SKM-1 (cell line): Measurements from ENCODE around the gene SNX9.
"Not testable (repeated sequence)": the region's sequence is repeated elsewhere in the genome, so short reads cannot be mapped to it uniquely, and the experiment has no call there.

ENCODE experiments used
- DNase-seq: peaks from one replicate; lab custom pipeline; 2025; ENCODE audit not compliant: unreplicated experiment; lab: John Stamatoyannopoulos, UW

SNX9 gene

GRCh38 chr6:157823001-157823527, at the start of gene SNX9:
Gene SNX9 (plus strand): TSS chr6:157823246. CDS start chr6:157823435, 189 bp downstream.
- DNase-seq = peak; percentile 40

GRCh38 chr6:157773248-157773773, 49.7 kb upstream of the SNX9 start:
- DNase-seq = no peak

DNA sequence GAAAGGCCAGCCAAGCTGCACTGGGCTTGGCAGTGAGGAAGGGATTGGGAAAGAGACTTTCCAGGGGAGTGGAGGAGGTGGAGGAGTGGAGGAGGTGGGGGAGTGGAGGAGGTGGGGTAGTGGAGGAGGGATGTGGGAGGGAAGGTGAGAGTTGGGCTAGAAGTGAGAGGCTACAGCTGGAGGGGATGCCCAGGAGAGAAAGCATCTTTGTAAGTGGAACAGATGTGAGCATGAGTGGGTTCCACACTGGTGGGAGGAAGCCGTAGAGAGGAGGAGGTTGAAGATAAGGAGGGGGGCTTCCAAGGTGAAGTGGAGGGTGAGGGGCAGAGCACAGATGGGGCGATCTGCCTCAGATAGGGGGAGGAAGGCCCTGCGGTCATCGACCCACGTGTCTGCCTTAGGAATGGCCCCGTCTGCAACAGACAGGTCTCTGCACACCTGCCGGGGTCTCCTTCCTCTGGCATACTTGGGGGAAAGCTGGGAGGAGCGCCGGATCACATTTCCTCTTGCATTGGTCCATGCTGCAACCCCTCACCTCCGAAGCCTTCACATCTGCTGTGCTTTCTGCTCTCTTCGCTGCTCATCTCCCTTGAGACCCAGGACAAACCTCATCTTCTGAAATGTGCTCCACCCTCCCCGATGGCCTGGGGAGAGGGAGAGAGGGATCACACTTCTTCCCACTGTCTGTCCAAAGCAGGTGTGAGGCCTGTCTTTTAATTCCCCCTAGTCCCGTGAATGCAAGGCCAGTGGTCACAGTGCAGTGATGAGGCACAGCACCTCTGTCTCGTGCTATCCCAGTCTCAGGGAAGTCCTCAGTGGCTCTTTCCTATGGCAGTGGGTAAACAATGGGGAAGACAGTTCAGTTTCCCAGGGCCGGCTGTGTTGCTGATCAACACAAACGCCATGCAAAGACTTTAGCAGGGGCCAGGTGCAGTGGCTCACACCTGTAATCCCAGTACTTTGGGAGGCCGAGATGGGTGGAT, 48.6 kb upstream of the SNX9 start:
- DNase-seq = peak; percentile 34

DNA sequence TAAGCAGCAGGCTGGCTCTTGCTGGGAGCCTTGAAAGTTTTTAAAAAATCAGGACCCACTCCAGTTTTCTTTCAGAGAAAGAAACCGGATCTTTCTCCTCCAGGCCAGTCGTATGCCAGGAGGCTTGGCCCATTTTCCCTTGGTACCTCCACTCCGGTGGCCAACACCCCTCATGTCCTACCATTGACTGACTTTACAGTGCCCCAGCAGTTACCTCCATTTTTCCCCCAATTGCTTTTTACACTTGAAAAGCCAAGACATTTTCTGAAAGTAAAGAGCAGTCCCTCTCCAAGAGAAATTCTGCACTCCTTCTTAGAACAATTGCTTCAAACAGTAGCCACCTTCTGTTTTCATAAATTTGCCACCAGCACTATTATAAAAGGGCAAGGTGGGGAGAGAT, 47.7 kb upstream of the SNX9 start:
- DNase-seq = no peak

GRCh38 chr6:157777344-157777743, 45.7 kb upstream of the SNX9 start:
- no peak for DNase-seq

DNA sequence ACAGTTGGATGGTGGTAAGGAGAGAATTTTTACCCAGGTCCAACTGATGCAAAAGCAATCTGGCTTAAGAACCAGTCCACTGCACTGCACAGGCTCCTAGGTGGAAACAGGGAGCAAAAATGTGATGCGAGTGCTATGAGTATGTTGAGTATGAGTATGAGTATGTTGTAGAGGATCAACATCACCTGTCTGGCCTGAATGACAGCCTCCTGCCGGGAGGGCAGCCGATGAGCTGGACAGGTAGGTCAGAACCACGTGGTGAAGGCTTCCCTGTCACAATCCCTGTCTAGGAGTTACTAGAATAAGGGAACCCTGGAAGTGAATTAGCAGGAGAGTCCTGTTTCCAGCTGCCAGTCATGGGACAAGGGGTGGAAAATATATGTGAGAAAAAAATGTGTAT, 44.3 kb upstream of the SNX9 start:
- DNase-seq = no peak

- no peak for DNase-seq
Observed at GRCh38 chr6:157779705-157780604, 43.1 kb upstream of the SNX9 start.

- DNase-seq = no peak
Observed at GRCh38 chr6:157785636-157786035, 37.4 kb upstream of the SNX9 start.

DNA sequence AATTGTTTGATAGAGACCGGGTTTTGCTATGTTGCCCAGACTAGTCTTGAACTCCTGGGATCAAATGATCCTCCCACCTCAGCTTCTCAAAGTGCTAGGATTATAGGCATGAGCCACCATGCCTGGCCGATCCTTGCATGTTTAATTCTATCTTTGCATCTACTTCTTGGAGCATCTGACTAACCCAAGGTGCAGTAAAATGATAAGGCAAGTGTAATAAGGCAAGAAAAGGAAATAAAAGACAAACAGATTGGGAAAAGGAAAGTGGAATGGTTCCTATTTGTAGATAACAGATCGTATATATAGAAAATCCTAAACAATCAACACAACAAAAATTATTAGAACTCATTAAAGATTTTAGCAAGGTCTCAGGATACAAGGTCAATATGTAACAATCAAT, 36.8 kb upstream of the SNX9 start:
- no peak for DNase-seq

GRCh38 chr6:157787080-157787479, 36.0 kb upstream of the SNX9 start:
- DNase-seq = no peak

DNA sequence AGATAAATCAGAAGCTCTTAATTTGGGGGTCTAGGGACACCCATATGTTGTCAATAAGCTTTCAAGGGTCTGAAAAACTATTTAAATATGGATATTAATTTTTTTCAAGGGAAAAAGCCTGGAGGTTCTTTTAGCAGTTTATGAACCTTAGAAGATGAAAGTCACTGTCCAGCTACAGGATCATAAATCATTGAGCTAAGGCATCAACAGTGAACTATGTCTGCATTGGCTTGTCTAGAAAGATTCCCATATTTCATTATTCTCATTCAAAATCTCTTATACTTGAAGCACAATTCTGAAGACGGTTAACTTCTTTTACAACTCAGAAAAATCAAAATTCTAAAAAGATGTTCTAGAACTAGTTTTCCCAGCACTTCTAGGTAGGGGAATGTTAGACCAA, 34.9 kb upstream of the SNX9 start:
- no peak for DNase-seq

DNA sequence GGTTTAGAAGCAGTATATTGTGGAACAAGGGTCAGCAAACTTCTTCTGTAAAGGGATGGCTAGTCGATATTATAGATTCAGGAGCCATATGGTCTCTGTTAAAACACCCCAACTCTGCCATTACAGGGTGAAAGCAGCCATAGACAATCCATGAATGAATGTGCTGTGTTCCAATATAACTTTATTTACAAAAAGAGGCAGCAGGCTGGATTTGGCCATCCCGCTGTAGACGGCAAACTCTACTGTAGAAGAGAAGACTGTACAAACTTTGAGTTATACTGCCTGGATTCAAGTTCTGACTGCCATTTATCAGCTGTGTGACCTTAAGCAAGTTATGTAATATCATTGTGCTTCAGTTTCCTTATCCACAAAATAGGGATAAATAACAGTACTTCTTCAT, 33.7 kb upstream of the SNX9 start:
- no peak for DNase-seq

GRCh38 chr6:157789861-157790260, 33.2 kb upstream of the SNX9 start:
- no peak for DNase-seq

DNA sequence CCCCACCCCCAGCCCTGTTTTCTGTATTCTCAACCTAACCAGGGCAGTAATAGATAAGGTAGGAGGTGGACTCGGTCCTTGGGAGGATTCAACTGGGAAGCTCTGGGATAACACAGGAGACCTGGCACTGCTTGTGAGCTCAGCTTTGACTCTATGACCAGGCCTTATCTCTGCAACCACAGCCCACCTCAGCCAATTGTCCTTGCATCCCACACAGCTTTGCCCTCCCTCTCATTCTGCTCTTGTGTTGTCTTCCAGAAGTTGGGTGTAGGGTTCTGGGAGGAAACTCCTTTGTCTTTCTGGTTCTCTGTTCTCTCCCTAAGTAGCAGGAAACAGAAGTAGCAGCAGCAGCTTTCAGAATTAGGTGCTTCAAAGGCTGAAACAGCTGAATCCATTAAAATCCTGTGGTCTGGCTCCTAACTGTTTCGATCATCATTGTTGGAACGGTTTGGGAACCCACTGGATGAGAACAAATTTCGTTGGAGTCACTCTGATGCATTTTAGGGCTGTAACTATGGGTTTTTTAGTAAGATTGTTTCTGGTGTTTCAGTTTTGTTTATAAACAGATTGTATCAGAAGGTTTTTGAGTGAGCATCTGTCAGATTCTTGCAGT, 32.4 kb upstream of the SNX9 start:
- no peak for DNase-seq

- DNase-seq = no peak
Observed at GRCh38 chr6:157791450-157791849, 31.6 kb upstream of the SNX9 start.

- DNase-seq = no peak
Observed at GRCh38 chr6:157792671-157793070, 30.4 kb upstream of the SNX9 start.

DNA sequence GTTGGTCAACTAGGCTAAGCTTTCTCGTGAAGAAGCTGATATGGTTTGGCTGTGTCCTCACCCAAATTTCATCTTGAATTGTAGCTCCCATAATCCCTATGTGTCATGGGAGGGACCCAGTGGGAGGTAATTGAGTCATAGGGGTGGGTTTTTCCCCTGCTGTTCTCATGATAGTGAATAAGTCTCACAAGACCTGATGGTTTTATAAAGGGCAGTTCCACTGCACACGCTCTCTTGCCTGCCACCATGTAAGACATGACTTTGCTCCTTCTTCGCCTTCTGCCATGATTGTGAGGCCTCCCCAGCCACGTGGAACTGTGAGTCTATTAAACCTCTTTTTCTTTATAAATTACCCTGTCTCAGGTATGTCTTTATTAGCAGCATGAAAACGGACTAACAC, 29.0 kb upstream of the SNX9 start:
- not testable (repeated sequence) for DNase-seq

DNA sequence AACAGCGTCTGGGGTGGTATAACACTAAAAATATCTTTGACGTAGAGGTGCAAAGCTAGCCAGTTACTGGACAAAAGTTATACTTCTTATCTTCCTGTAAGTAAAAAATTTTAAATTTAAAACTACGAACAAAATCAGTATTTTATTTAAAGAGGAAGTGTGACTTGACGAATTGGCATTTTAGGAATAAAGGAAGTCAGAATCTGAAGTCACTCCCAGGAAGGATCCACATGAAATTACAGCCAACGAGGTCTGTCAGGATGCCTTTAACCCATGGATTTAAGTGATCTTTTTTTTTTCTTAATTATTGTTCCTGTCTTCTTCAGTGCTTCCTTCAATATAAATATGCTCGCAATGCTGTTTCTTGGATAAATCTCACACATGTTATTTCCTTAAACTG, 27.2 kb upstream of the SNX9 start:
- DNase-seq = no peak

GRCh38 chr6:157798851-157799250, 24.2 kb upstream of the SNX9 start:
- no peak for DNase-seq

DNA sequence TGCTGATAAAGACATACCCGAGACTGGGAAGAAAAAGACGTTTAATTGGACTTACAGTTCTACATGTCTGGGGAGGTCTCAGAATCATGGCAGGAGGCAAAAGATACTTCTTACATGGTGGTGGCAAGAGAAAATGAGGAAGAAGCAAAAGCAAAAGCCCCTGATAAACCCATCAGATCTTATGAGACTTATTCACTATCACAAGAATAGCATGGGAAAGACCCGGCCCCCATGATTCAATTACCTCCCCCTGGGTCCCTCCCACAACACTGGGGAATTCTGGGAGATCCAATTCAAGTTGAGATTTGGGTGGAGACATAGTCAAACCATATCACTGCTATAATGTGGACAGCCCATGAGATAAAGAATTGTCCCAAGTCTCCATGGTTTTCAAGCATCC, 23.5 kb upstream of the SNX9 start:
- DNase-seq = not testable (repeated sequence)
